ENCODE data around the gene CEMIP.

CEMIP gene

DNA sequence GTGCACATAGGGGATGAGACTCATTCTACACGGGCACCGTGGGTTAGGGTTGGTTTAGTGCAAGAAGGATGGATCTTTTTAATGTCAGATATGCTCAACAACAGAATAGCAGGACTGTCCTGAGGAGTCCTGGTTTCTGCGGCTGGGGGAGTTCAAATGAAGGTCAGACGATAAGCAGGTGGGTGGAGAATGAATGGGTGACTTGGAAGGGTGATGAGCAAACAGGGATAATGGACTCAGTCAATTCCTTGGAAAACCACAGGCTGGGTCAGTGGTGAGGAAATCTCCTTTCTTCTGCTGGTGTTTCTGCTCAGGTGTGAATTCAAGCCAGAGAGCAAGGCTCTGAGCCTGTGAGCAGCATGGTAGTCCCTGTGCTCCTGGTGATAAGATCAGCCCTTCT is 150.5 kb downstream of the CEMIP start:
- no peak for DNase-seq (ENCODE audit: low spot score)

DNA sequence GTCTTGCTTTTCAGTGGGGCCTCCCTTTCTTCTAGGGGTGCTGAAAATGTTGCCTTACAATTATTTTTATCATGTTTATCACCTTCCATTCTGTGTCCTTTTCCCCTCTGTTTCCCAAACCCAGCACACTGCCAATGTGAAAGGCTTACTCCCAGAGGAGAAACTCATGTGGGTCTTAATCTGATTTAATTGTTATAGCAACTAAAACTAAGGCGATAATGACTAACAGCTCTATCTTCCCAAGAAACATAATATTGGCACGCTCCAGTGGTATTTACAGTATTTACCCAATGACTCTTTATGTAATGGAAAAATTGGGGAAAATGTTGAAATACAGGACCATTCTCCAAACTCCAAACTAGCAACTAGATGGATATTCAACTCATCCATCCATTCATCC is 152.0 kb downstream of the CEMIP start:
- no peak for DNase-seq (ENCODE audit: low spot score)

GRCh38 chr15:80931721-80932512 is 152.7 kb downstream of the CEMIP start:
- DNase-seq (ENCODE audit: low spot score) = no peak

DNA sequence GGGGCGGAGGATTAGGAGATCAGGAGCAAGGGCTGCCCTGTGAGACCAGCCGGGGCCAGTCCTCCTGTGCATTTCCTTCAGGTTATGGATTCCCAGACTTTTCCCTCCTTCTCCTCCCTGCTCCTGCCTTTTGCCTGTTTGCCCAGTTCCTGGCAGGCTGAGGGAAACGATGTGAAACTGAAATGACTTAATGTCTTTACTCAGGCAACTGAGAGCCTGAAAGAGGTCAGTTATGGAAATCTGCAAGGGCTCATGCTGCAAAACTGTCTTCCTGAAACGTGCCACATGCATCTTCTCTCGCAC is 153.3 kb downstream of the CEMIP start:
- DNase-seq (ENCODE audit: low spot score) = no peak

DNA sequence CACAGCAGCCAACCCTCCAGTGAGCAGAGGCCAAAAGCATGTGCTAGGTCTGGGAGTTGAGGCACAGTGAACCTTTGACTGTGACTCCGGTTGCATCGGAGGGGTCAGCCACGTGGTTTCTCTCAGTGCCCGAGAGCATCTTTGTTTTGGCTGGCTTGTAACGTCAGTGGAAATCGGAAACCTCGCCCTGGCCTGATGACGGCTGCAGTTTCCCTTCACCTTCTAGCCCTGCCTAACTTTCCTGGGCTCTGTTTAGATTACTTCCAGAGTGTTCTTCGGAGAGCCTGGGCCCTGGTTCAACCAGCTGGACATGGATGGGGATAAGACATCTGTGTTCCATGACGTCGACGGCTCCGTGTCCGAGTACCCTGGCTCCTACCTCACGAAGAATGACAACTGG is 153.8 kb downstream of the CEMIP start:
- DNase-seq (ENCODE audit: low spot score) = no peak

- no peak for DNase-seq (ENCODE audit: low spot score)
Measured at GRCh38 chr15:80934761-80935221, 155.6 kb downstream of the CEMIP start.

DNA sequence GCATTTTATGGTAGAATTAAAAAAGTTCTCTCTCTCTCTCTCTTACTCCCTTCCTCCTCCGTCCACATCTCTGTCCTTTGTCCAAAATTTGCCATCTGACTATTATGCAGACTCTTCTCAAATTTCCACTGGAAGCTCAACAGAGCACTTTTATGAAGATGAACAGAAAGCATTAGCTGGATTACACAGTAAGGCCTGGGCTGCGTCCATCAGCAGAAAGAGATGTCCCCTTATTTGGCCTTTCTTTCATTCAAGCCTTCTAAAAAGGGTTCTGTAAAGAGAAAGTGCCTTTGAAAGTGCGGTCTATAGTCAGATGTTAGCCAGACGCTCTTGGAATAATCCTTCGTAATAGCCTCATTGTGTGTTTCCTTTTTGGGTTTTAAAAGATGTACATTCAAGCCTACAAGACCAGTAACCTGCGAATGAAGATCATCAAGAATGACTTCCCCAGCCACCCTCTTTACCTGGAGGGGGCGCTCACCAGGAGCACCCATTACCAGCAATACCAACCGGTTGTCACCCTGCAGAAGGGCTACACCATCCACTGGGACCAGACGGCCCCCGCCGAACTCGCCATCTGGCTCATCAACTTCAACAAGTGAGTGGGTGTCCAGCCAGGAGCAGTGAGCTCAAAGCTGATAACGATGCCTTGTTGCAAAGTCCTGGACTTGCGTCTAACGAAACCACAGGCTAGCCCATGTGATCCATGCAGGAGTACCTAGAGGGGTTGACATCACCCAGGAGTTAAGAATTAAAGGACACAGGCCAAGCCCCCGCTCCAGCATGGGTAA is 157.3 kb downstream of the CEMIP start:
- DNase-seq (ENCODE audit: low spot score) = no peak

GRCh38 chr15:80937718-80938117 is 158.5 kb downstream of the CEMIP start:
- DNase-seq (ENCODE audit: low spot score) = no peak

DNA sequence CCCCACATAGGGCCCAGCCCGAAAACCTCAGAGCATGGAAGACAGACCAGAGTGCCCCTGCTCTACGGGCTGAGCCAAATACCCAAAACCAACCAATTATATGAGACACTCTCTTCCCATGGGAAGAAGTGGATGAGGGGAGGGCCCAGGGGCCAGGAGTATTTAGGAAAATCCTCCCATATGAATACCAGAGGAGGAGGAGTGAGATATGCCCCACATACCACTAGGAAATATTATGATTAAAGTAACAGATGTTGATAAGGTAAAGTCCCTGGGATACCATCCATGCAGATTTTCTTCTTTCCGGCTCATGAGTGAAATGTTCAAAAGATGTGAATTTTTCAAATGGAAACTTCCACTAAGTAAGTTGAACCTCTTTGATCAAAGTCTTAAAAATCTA is 160.0 kb downstream of the CEMIP start:
- no peak for DNase-seq (ENCODE audit: low spot score)

DNA sequence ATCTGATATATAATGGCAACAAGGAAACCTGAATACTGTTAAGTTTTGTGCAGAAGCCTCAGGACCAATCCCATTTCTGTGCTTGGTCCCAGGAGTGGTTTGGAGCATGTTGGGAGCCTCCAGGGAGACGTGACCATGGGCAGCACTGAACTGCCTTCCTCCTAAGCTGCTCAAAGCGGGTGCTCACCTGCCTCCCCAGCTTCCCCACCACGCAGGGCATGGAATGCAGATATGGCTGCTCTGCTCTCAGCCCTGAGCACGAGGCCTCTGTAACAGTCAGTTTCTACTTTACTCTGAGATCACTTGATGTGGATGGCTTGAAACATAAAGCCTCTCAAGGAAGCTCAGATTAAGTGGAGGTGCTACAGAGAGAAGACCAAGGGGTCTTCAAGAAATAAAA is 161.2 kb downstream of the CEMIP start:
- DNase-seq (ENCODE audit: low spot score) = no peak

GRCh38 chr15:80940851-80941250 is 161.7 kb downstream of the CEMIP start:
- no peak for DNase-seq (ENCODE audit: low spot score)

GRCh38 chr15:80942266-80942665 is 163.1 kb downstream of the CEMIP start:
- no peak for DNase-seq (ENCODE audit: low spot score)

- DNase-seq (ENCODE audit: low spot score) = peak; percentile 87
Measured at GRCh38 chr15:80942746-80943565, 163.8 kb downstream of the CEMIP start.

DNA sequence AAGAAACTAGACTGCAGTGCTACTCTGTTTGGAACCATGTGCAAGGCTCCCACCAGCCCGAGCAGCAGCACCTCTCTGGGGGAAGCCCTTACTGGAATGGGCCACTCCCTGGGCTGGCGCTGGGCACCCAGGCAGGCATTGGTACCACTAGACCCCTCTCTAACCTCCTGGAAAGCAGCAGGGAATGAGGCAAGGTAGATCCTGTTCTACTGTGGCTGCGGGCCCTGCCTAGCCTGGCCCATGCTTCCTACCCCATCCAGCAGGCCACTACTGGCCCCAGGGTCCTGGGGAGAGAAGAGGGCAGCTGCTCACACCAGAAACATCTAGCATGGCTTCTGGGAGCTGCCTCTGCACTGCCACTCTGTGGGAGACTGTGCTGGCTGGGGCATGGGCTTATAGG is 165.6 kb downstream of the CEMIP start:
- DNase-seq (ENCODE audit: low spot score) = no peak

DNA sequence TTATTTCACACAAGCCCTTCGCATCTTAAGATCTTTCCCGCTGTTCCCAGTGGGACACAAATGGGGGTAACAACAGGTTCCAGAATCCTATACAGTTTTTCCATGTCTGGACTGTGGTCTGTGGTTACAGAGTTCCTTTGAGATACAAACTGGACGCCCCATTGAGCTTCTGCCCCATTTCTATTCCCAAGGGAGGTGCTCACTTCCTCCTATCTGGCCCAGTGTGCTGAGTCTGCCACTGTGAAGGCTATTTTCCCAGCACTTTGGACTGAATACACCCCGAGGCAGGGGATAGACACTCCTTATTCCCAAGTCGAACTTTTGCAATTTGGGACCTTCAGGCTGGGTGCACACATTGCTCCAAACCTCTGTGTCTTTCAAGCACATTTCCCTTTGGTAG is 166.4 kb downstream of the CEMIP start:
- DNase-seq (ENCODE audit: low spot score) = no peak

- no peak for DNase-seq (ENCODE audit: low spot score)
Measured at GRCh38 chr15:80946576-80946975, 167.4 kb downstream of the CEMIP start.

- DNase-seq (ENCODE audit: low spot score) = no peak
Measured at GRCh38 chr15:80948651-80949292, 169.6 kb downstream of the CEMIP start.

DNA sequence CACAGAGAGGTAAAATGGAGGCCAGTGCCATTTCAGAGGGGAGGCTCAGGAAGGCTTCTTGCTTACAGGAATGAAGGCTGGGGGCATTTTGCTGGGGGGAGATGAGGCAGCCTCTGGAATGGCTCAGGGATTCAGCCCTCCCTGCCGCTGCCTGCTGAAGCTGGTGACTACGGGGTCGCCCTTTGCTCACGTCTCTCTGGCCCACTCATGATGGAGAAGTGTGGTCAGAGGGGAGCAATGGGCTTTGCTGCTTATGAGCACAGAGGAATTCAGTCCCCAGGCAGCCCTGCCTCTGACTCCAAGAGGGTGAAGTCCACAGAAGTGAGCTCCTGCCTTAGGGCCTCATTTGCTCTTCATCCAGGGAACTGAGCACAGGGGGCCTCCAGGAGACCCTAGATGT is 170.6 kb downstream of the CEMIP start:
- no peak for DNase-seq (ENCODE audit: low spot score)

- no peak for DNase-seq (ENCODE audit: low spot score)
Measured at GRCh38 chr15:80950291-80951078, 171.3 kb downstream of the CEMIP start.

GRCh38 chr15:80951941-80952340 is 172.8 kb downstream of the CEMIP start:
- DNase-seq (ENCODE audit: low spot score) = no peak

Data from cerebellar cortex (tissue), 1 donor.